H9 (cell line): ENCODE data around the gene OR8D1. TPM values are rescaled to one million over a fixed set of nuclear protein-coding genes. Genes with fewer than 3 reads are reported as not detected.

Experiments used
- DNase-seq: peaks from one replicate; pipeline ENCODE4 v3.0.0-alpha.2; 2017
- H2AFZ ChIP-seq: one replicate; pipeline ENCODE4 v1.6.1; 2013; ENCODE audit warnings: mild to moderate bottlenecking, low read length, control low read depth, moderate library complexity
- H2AK5ac ChIP-seq: 2 replicates; pipeline ENCODE4 v1.6.1; 2013; ENCODE audit warnings: low read length, control low read depth, mixed read lengths; ENCODE audit not compliant: insufficient read length
- H2BK120ac ChIP-seq: one replicate; pipeline ENCODE4 v1.6.1; 2013; ENCODE audit warnings: low read depth, mild to moderate bottlenecking, low read length, control low read depth, inconsistent platforms; ENCODE audit not compliant: poor library complexity, severe bottlenecking
- H2BK12ac ChIP-seq: 2 replicates; pipeline ENCODE4 v1.6.1; 2013; ENCODE audit warnings: low read length, control low read depth, mixed read lengths, low read depth; ENCODE audit not compliant: insufficient read length
- H2BK15ac ChIP-seq: 2 replicates; pipeline ENCODE4 v1.6.1; 2013; ENCODE audit warnings: low read depth, low read length, control low read depth
- H2BK20ac ChIP-seq: one replicate; pipeline ENCODE4 v1.6.1; 2013; ENCODE audit warnings: low read depth, mild to moderate bottlenecking, low read length, control low read depth, inconsistent platforms; ENCODE audit not compliant: poor library complexity, severe bottlenecking
- H2BK5ac ChIP-seq: 2 replicates; pipeline ENCODE4 v1.6.1; 2013; ENCODE audit warnings: low read length, control low read depth, mixed read lengths; ENCODE audit not compliant: insufficient read length
- H3K14ac ChIP-seq: 2 replicates; pipeline ENCODE4 v1.6.1; 2013; ENCODE audit warnings: low read length, control low read depth; ENCODE audit not compliant: insufficient read depth
- H3K18ac ChIP-seq: 2 replicates; pipeline ENCODE4 v1.6.1; 2013; ENCODE audit warnings: low read depth, mild to moderate bottlenecking, mixed read lengths, low read length, control low read depth; ENCODE audit not compliant: insufficient read length
- H3K23ac ChIP-seq: 2 replicates; pipeline ENCODE4 v1.6.1; 2013; ENCODE audit warnings: low read length, control low read depth, mixed read lengths, low read depth; ENCODE audit not compliant: insufficient read length
- H3K23me2 ChIP-seq: 2 replicates; pipeline ENCODE4 v1.6.1; 2013; ENCODE audit warnings: low read depth, mild to moderate bottlenecking, mixed read lengths, low read length, control low read depth; ENCODE audit not compliant: insufficient read length, poor library complexity, severe bottlenecking
- H3K27ac ChIP-seq: 2 replicates; pipeline ENCODE4 v1.5.1; 2013; ENCODE audit warnings: low read length, control low read depth, mixed read lengths, low read depth; ENCODE audit not compliant: insufficient read length
- H3K27me3 ChIP-seq: 2 replicates; pipeline ENCODE4 v1.6.1; 2013; ENCODE audit warnings: low read length, control low read depth, inconsistent platforms; ENCODE audit not compliant: insufficient read depth
- H3K4ac ChIP-seq: 2 replicates; pipeline ENCODE4 v1.6.1; 2013; ENCODE audit warnings: low read depth, mild to moderate bottlenecking, control low read depth, inconsistent platforms, low read length, moderate library complexity
- H3K4me1 ChIP-seq: 2 replicates; pipeline ENCODE4 v1.6.1; 2013; ENCODE audit warnings: low read length, control low read depth, inconsistent platforms; ENCODE audit not compliant: insufficient read depth
- H3K4me2 ChIP-seq: 2 replicates; pipeline ENCODE4 v1.6.1; 2013; ENCODE audit warnings: low read length, control low read depth, mixed read lengths; ENCODE audit not compliant: insufficient read length, insufficient read depth
- H3K56ac ChIP-seq: 2 replicates; pipeline ENCODE4 v1.6.1; 2013; ENCODE audit warnings: low read depth, mild to moderate bottlenecking, mixed read lengths, low read length, control low read depth; ENCODE audit not compliant: insufficient read length
- H3K79me1 ChIP-seq: 2 replicates; pipeline ENCODE4 v1.6.1; 2013; ENCODE audit warnings: low read depth, mild to moderate bottlenecking, moderate library complexity, low read length, control low read depth, inconsistent platforms; ENCODE audit not compliant: insufficient read depth, poor library complexity, severe bottlenecking
- H3K79me2 ChIP-seq: 2 replicates; pipeline ENCODE4 v1.6.1; 2013; ENCODE audit warnings: low read length, control low read depth, inconsistent platforms; ENCODE audit not compliant: insufficient read depth
- H3K9ac ChIP-seq: 2 replicates; pipeline ENCODE4 v1.6.1; 2013; ENCODE audit warnings: low read length, control low read depth, mixed read lengths; ENCODE audit not compliant: insufficient read length; ENCODE audit errors: extremely low read depth
- H3K9me3 ChIP-seq: one replicate; pipeline ENCODE4 v1.6.1; 2013; ENCODE audit warnings: low read depth, low read length, inconsistent platforms; ENCODE audit not compliant: control insufficient read depth
- H3T11ph ChIP-seq: one replicate; pipeline ENCODE4 v1.6.1; 2013; ENCODE audit warnings: mild to moderate bottlenecking, low read length, control low read depth, inconsistent platforms
- H4K20me1 ChIP-seq: one replicate; pipeline ENCODE4 v1.6.1; 2013; ENCODE audit not compliant: control insufficient read depth, insufficient read length, insufficient read depth
- H4K5ac ChIP-seq: 2 replicates; pipeline ENCODE4 v1.6.1; 2013; ENCODE audit warnings: low read depth, mild to moderate bottlenecking, mixed read lengths, low read length, control low read depth; ENCODE audit not compliant: insufficient read length
- H4K8ac ChIP-seq: replicated peaks from 2 replicates; pipeline ENCODE4 v1.6.1; 2013; ENCODE audit warnings: low read length, control low read depth, mixed read lengths, low read depth; ENCODE audit not compliant: insufficient read length
- H4K91ac ChIP-seq: 2 replicates; pipeline ENCODE4 v1.6.1; 2013; ENCODE audit warnings: low read depth, mild to moderate bottlenecking, moderate library complexity, mixed read lengths, low read length, control low read depth; ENCODE audit not compliant: insufficient read length
- H3K27ac Mint-ChIP-seq, 3 experiments: 2 replicates in 2 of 3; 3 replicates in 1 of 3; pipeline ENCODE4 v1.8.0; 2020 to 2021; ENCODE audit warnings: mixed read lengths in 3 of 3, mild to moderate bottlenecking in 1 of 3, moderate library complexity in 1 of 3
- H3K27me3 Mint-ChIP-seq: 2 replicates; pipeline ENCODE4 v1.8.0; 2021; ENCODE audit warnings: low read depth, mild to moderate bottlenecking, moderate library complexity, mixed read lengths
- H3K36me3 Mint-ChIP-seq, 3 experiments: 2 replicates in 2 of 3; 3 replicates in 1 of 3; pipeline ENCODE4 v1.8.0; 2020 to 2021; ENCODE audit warnings: low read depth in 3 of 3, mixed read lengths in 3 of 3; ENCODE audit not compliant: insufficient read depth in 1 of 3
- H3K4me1 Mint-ChIP-seq, 2 experiments: 2 replicates each; pipeline ENCODE4 v1.8.0; 2020; ENCODE audit warnings: mixed read lengths in 2 of 2
- H3K4me3 Mint-ChIP-seq, 2 experiments: 2 replicates in 1 of 2; 3 replicates in 1 of 2; pipeline ENCODE4 v1.8.0; 2020 to 2021; ENCODE audit warnings: mild to moderate bottlenecking in 2 of 2, mixed read lengths in 2 of 2, moderate library complexity in 1 of 2
- H3K9me3 Mint-ChIP-seq, 2 experiments: 2 replicates in 1 of 2; 3 replicates in 1 of 2; pipeline ENCODE4 v1.8.0; 2020; ENCODE audit warnings: mild to moderate bottlenecking in 2 of 2, mixed read lengths in 2 of 2, moderate library complexity in 1 of 2
- CTCF ChIP-seq: fragments of 200-600 bp; sonication (generic); conservative IDR thresholded peaks from 3 replicates; pipeline ENCODE4 v1.8.0; 2021; ENCODE audit warnings: antibody characterized with exemption, mild to moderate bottlenecking
- WGBS: extraction: QIAGEN DNeasy Blood & Tissue Kit; methylation state at CpG from one replicate; pipeline ENCODE4 v1.1.7; 2013; ENCODE audit warnings: missing lambda C conversion rate, low lambda C conversion rate, mixed read lengths; ENCODE audit not compliant: insufficient read length; ENCODE audit errors: extremely low coverage; 5-methylcytosine and 5-hydroxymethylcytosine counted together
- total RNA-seq: library from RNA; stranded (reverse); gene quantifications from 2 replicates; pipeline ENCODE4 v1.2.1, GENCODE V29; 2021

OR8D1 gene
- total RNA-seq, 1 experiment from 2014 or later, result not detected

- no peak overlapping the region for H3K56ac ChIP-seq
- H3K9ac ChIP-seq, result no peak overlapping the region
- TF ChIP-seq CTCF, result no peak
- no peak overlapping the region for H3K27ac Mint-ChIP-seq
- H3K23me2 ChIP-seq, result no peaks in the 10 kb centered on the region
- no peak overlapping the region for H2BK120ac ChIP-seq
- H3K14ac ChIP-seq, result no peak overlapping the region
- H3K4me2 ChIP-seq, result no peak overlapping the region
- H2BK20ac ChIP-seq, result no peak overlapping the region
- no peak for DNase-seq
- no peak overlapping the region for H2AFZ ChIP-seq
- no peak overlapping the region for H3K4ac ChIP-seq
- H3K4me1 Mint-ChIP-seq, result no peaks in the 10 kb centered on the region
- H3T11ph ChIP-seq, result no peak overlapping the region
- no peak overlapping the region for H3K23ac ChIP-seq
- H3K9me3 Mint-ChIP-seq, result no peaks in the 10 kb centered on the region; a peak in 2 of 5 replicates
- no peaks in the 10 kb centered on the region for H3K79me2 ChIP-seq
- H3K9me3 ChIP-seq, result no peaks in the 10 kb centered on the region
- H2BK5ac ChIP-seq, result no peak overlapping the region
- no peak overlapping the region for H2BK12ac ChIP-seq
- H3K4me3 Mint-ChIP-seq, result no peak overlapping the region
- no peaks in the 10 kb centered on the region for H4K20me1 ChIP-seq
- WGBS, result no CpG with 5 or more reads among the region's 3 CpGs
- no peak overlapping the region for H2BK15ac ChIP-seq
- no peak overlapping the region for H4K8ac ChIP-seq
- H4K91ac ChIP-seq, result no peak overlapping the region
- no peaks in the 10 kb centered on the region for H3K27me3 Mint-ChIP-seq
- no peaks in the 10 kb centered on the region for H3K36me3 Mint-ChIP-seq
- H3K27ac ChIP-seq, result no peak overlapping the region
- H3K79me1 ChIP-seq, result no peaks in the 10 kb centered on the region
- no peak overlapping the region for H2AK5ac ChIP-seq
- H3K27me3 ChIP-seq, result no peaks in the 10 kb centered on the region
- no peak overlapping the region for H3K18ac ChIP-seq
- no peaks in the 10 kb centered on the region for H3K4me1 ChIP-seq
- no peak overlapping the region for H4K5ac ChIP-seq
Observed at GRCh38 chr11:124346311-124346955, 32.7 kb upstream of the OR8D1 start.
